GM15510 (cell line): ENCODE measurements around the gene RBM17.

Experiments used
- POLR2A ChIP-seq: IDR thresholded peaks from 3 replicates; pipeline ENCODE4 v1.6.1; 2011; ENCODE audit warnings: borderline replicate concordance; ENCODE audit not compliant: insufficient read length; ENCODE audit errors: extremely low read depth

The RBM17 gene, protein sequence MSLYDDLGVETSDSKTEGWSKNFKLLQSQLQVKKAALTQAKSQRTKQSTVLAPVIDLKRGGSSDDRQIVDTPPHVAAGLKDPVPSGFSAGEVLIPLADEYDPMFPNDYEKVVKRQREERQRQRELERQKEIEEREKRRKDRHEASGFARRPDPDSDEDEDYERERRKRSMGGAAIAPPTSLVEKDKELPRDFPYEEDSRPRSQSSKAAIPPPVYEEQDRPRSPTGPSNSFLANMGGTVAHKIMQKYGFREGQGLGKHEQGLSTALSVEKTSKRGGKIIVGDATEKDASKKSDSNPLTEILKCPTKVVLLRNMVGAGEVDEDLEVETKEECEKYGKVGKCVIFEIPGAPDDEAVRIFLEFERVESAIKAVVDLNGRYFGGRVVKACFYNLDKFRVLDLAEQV

DNA sequence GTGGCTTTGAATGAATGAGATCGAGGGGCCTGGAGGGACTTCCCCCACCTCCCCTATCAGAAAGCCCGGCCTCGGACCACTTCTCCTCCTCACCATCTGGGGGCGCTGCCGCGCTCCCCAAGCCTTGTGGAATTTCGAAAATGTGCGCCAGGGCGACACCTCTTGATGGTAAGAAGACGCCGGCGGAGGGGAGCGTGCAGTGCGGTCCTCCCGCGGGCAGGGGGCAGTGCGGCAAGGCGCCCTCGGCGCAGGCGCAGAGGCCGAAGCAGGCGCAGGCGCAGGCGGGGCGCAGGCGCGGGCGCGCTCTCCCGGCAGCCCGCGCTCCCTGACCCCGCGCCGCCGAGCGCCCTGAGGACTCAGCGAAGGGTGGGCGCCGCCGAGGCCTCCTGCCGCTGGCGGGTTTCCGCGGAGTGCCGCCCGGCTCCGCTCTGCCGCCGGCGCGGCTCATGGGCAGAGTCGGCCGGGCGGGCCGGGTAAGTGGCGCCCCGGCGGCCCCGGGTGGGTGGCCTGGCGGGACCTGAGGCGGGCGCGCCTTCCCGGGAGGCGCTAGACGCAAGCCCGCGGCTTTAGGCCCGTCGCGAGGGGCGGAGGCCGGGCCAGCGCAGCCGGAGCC is at the start of gene RBM17:
TSS of gene RBM17 (plus strand) at position 314 of the 613 bp plus-strand sequence. CDS start 8,032 bp downstream, outside the sequence.
- TF ChIP-seq POLR2A: peak; percentile 89

DNA sequence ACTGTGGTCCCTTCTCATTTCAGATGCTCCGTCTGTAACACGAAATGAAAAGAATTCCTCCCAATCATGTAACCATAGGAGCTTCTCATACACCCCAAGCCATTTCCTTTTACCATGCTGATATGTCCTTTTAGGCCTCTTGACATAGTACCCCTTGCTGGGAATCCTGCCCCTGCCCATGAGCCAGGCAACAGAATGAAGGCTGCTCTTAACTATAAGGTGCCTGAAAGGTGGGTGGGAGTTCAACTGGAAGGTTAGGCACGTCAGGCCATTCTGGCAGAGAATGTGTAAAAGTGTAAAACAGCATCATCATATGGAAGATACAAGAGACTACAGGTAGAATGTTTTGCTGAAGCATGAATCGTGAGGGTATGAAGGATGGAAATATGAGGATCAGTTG is 49.1 kb upstream of the RBM17 start:
- TF ChIP-seq POLR2A: no peak

DNA sequence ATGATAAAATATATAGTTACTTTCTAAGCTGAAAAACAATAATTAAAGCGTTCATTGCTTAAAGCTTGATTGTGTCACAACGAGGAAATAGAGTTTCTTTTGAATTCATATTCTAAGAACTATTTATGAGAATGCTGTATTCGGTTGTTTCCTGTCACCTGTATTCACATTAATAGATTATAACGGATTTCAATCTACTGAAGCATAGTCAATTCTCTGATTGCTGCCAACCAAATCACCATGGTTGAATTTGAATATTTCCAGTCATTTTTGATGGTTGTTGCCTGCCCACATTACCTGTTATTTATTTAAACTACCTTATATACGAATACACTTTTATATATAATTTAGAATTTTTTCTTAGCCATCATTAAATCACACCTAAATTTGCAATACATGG is 48.6 kb upstream of the RBM17 start:
- no peak for TF ChIP-seq POLR2A

DNA sequence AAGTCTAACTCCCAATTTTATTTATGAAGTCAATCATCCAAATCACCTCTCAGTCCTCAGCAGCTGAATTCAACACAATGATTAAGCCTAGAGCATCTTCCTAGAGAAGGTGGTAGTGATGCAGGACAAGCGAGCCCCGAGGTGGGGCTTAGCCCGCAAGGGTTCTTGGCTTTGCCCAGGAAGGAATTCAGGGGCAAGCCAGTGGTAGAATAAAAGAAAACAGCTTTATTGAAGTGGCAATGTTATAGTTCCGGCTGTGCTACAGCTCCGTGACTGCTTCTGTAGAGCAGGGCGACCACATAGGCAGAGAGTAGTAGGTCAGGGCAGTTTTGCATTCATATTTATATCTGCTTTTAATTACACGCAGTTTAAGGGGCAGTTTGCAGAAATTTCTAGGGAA is 44.8 kb upstream of the RBM17 start:
- no peak for TF ChIP-seq POLR2A

DNA sequence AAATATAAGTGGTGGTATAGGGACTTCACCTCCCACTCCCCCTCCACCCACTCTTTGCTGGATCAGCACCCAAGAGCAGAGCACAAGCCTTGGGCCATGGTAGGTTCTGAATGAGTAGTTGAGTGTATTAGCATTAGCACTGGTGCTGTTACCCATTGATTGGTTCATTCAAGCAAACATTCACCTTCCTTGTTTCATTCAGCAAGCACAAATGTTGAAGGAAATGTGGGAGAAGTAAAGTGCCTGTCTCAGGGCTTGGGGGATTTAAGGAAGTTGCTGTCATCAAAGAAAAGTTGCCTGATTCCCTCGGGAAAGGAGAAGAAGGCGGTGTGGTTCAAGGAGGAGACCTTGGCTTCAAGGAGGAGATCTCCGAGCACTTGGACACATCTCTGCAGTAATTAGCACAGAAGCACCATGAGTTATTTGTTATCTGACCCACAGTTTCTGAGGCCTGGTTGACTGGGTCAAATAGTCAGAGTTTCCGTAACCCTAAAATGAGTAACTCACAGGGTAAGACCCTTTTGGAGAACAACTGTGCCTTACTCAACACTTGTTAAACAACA is 44.0 kb upstream of the RBM17 start:
- no peak for TF ChIP-seq POLR2A

DNA sequence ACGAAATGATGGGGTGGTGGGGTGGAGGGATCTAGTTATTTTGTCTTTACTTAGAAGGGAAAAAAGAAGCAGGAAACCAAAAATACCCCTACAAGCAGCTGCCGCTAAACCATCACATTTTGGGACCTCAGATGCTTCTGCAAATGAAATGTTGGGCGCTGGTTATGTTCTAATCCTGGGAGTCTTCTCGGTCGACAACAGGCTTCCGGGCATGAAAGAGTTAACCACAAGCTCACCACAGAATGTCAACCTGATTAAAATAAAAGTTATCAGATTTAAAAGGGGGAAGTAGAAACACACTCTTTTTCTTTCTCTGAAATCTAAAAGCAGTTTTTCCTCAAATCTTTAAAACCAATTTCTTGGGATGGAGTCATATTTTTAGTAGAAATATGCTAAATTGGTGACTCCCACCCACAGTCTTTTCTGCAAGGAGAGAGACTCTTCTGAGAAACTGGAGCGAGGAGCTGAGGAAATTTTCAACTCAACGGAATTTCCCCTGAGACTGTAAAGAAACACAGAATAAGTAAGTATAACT is 43.5 kb upstream of the RBM17 start:
- TF ChIP-seq POLR2A: no peak

DNA sequence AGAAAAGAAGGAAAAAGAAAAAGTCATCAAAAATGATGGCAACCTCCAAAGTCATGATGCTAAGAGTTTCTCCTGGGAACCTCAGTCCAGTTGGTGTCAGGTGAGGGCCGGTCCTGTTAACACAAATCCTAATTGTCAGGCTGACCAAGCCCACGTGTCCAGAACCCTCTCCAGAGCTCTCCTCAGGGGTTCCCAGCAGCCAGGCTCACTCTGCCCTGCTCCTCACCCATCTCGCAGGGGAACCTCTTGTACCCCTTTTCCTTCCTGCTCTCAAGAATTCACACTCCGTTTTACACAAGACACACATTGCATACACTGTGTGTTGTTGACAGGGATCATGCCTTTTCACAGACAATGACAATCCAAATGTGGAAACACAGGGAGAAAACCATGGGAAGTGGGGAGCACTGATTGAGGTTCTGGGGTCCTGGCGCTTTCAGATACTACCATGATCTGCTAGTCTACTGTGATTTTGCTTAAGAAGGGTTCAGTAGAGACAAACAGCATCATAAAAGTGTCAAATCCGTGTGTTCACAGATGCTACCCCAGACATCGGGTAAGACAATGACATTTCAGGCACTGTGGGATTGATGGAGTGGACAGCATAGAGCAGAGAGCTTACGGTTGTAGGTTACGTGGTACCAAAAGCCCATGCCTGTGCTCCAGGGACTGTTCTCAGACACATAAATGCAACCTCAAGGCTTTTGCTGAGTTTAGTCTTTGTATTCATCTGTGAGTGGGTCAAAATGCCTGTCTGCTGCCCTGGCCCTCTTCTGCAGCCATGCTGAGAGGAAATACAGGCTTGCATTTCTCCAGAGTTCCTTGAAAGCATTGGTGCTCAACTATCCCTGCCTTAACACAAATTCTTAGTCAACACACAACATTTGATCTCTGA is 42.7 kb upstream of the RBM17 start:
- no peak for TF ChIP-seq POLR2A

DNA sequence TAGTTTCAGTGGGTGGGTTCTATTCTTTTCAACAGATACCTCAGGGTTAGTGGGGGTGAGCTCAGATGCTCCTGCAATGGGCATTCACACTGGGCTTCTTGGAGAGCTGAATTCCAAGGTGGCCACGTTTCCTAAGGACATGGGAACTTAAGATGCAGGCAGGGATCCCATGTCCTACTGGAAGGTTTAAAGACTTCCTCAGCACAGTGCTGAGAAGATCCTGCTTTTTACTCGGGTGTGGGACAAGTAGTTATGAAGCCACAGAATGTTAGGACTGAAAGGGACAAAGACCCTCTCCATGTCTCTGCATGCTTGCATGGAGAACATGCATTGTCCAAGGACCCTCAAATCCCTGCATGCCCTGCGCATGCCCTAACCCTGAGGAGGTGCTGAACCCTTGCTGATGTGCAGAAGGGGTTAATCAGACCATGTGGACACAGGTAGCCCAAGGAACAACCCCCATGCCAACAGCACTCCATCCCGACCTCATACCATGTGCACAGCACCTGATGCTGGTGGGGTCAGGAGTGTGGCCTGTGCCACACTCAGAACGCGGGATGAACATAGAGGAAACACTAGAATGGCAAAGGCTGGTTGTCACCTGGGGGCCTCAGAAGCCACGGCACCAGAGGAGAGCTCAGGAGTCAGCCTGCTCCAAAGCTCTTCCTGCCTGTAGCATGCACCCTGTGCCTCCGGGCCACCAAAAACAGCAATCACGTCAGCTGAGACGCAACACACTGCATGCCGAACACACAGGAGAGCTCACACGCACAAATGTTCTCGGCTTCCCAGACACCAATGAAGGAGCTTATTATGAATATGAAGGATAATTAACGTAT is 41.8 kb upstream of the RBM17 start:
- no peak for TF ChIP-seq POLR2A

DNA sequence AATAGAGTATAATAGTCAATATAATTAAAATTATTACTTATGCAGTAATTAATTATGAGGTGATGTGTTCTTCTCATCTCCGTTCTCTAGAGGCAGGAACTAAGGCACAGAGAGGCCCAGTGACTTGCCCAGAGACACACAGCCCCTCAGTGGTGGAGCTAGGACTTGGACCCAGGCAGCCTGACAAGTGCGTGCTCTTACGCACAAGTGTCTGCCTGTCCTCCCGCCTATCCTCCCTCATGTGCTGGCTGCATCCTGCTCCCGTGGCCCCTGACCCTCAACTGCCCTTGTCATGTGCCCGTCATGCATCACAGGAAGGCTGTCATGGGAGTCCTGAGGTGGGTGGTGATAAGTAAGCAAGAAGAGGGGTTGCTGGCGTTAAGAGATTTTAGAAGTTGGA is 41.0 kb upstream of the RBM17 start:
- no peak for TF ChIP-seq POLR2A

DNA sequence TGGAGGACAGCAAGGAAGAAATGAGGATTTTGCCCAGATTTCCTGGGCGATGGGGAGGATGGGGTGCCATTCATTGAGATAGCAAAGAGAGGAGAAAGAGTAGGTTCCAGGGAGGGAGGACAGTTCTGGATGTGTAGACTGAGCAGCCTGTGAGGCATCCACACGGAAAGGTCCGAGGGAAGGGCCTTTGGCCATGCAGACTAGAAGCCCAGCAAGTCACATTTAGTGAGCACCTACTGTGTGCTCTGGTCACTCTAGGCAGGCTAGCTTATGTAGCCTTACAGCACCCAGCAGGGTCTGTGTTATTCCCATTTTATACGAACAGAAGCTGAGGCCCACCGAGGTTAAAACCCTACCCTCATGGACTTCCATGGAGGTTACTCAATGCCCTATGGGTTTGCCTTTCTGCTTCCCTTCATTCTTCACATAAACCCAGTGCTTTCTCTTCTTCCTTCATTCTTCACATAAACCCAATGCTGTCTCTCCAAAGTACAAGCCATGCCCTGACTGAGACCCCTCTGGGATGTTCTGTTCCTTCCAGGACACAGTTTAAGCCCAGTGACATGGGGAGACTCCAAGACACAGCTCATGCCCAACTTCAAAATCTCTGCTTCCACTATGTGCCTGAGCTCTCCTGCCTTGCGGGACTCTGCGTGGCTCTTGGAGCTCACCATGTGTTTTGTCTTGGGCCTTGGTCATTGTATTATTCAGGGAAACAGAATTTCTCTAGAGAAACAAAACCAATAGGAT is 40.4 kb upstream of the RBM17 start:
- no peak for TF ChIP-seq POLR2A

DNA sequence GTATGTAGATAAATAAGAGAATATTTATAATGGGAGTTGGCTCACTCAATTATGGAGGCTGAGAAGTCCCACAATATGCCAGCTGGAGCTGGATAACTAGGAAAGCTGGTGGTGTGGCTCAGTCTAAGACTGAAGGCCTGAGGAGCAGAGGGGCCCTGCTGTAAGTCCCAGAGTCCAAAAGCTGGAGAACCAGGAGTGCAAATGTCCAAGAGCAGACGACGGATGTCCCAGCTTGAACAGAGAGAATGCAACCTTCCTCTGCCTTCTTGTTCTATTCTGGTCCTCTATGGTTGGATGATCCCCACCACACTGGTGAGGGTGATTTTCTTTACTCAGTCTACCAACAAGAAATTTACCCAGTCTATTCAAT is 39.8 kb upstream of the RBM17 start:
- TF ChIP-seq POLR2A: no peak

DNA sequence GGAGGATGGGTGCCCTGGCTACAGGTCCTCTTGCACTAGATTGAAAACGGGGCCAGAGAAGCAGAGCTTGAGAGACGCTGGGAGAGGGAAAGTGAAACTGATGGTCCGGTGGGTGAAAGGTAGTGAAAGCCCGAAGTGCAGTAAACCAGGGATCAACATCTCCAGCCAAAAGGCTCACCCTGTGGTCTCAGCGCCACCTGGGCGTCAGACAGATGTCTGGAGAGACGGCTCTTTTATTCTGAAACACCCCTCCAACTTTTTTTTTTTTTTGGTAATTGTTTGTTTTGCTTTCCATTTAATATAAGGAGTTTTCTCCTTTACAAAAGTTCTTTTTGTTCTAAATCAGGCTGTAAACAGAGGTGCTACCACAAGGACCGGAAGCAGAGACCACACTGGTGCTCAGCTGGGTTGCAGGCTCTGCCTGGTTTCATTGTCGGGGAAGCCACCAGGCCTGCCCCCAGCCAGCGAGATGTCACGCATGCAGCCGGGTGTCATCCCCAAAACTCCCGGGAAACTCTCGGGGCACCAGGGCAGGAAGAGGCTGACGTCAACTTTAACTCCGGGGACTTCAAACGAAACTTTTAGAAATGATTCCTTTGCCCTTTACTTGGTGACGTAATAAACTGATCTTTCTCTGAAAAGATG is 37.9 kb upstream of the RBM17 start:
- peak; percentile 20 for TF ChIP-seq POLR2A
